GM18507 (cell line): Measurements from ENCODE around the gene CRTC2.
"Not testable (repeated sequence)": the region's sequence is repeated elsewhere in the genome, so short reads cannot be mapped to it uniquely, and the experiment has no call there.

Experiments used
- DNase-seq: peaks from one replicate; pipeline ENCODE4 v3.0.0; 2011; ENCODE audit warnings: low read depth; ENCODE audit not compliant: insufficient read length; ENCODE audit errors: extremely low spot score
- FAIRE-seq: peaks from 2 replicates; lab custom pipeline; 2011; peaks lifted over from hg19 to GRCh38; lab: Jason Lieb, UNC

CRTC2 gene

GRCh38 chr1:153958111-153958960 is at the start of gene CRTC2:
Gene CRTC2 (minus strand): TSS chr1:153958612. CDS start chr1:153958497, 115 bp downstream.
- peak; percentile 95 for FAIRE-seq
- DNase-seq, result peak; percentile 94

- no peak for DNase-seq
- FAIRE-seq, result no peak
Observed at GRCh38 chr1:154006136-154006535, 47.7 kb upstream of the CRTC2 start.

GRCh38 chr1:154000420-154000819 is 42.0 kb upstream of the CRTC2 start:
- FAIRE-seq (no peak), DNase-seq (no peak)

- not testable (repeated sequence) for DNase-seq, FAIRE-seq
Observed at GRCh38 chr1:153996882-153997281, 38.5 kb upstream of the CRTC2 start.

- DNase-seq, result no peak
- no peak for FAIRE-seq
Observed at GRCh38 chr1:153995640-153996039, 37.2 kb upstream of the CRTC2 start.

- FAIRE-seq, result no peak
- DNase-seq, result no peak
Observed at GRCh38 chr1:153995202-153995601, 36.8 kb upstream of the CRTC2 start.

- no peak for FAIRE-seq
- DNase-seq, result no peak
Observed at GRCh38 chr1:153991806-153992205, 33.4 kb upstream of the CRTC2 start.

GRCh38 chr1:153991151-153991630 is 32.8 kb upstream of the CRTC2 start:
- FAIRE-seq, result no peak
- no peak for DNase-seq

GRCh38 chr1:153990468-153991150 is 32.2 kb upstream of the CRTC2 start, which contains the start of gene RPS27:
Gene RPS27 (plus strand): TSS chr1:153990762. CDS start chr1:153990797, 35 bp downstream.
- DNase-seq (peak; percentile 89), FAIRE-seq (peak; percentile 98)

GRCh38 chr1:153987621-153988020 is 29.2 kb upstream of the CRTC2 start:
- FAIRE-seq (no peak), DNase-seq (no peak)

- DNase-seq, result no peak
- FAIRE-seq, result no peak
Observed at GRCh38 chr1:153985941-153986761, 27.7 kb upstream of the CRTC2 start, which contains the start of gene RAB13. Gene RAB13 (minus strand): TSS chr1:153986339. CDS start chr1:153986236, 103 bp downstream.

- FAIRE-seq, result no peak
- DNase-seq, result no peak
Observed at GRCh38 chr1:153985341-153985912, 27.0 kb upstream of the CRTC2 start.

GRCh38 chr1:153984123-153984894 is 25.9 kb upstream of the CRTC2 start:
- FAIRE-seq (no peak), DNase-seq (no peak)

GRCh38 chr1:153981735-153982134 is 23.3 kb upstream of the CRTC2 start:
- FAIRE-seq, DNase-seq: not testable (repeated sequence)

- FAIRE-seq, DNase-seq: not testable (repeated sequence)
Observed at GRCh38 chr1:153979091-153979490, 20.7 kb upstream of the CRTC2 start.

- FAIRE-seq (no peak), DNase-seq (no peak)
Observed at GRCh38 chr1:153978274-153978909, 20.0 kb upstream of the CRTC2 start.

GRCh38 chr1:153977250-153978240 is 19.1 kb upstream of the CRTC2 start, which contains the start of gene JTB:
Gene JTB (minus strand): TSS chr1:153977674. CDS start chr1:153977252, 422 bp downstream.
- FAIRE-seq, result peak; percentile 74
- peak; percentile 72 for DNase-seq
